ENCODE measurements around the gene MAML2.

DNA sequence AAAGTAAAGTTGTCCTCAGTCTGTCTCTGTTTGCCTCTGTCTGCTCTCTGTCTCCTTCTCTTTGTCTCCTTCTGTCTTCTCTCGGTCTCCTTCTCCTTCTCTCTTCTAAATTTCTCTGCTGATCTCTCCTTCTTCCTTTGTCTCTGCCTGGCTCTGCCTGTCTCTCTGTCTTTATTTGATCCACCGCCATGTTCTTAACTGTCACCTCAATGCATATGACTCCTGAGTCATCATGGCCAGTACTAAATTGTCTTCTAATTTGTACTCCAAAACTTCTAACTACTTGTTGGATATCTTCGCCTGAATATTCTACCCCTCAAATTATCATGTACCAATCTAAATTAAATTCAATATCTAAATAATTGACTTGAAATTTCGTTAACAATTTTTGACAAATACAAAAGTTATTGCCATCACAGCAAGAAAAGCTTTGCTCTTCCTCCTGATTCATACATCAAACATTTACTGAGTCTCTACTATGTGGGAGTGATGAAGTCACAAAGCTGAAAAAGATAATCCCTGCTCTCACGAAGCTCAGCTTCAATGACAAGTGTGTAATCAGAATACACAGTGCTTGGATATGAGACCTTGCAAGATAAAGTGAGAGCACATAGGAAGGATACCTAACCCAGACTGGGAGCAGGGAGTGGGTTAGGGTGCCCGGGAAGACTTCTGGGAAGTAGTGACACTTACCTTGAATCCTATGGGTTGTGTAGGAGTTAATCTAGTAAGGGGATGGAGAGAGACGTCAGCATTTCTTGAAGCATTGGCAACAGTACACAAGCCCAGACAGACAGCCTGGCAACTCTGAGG is 193.0 kb downstream of the MAML2 start:
- no peak for TF ChIP-seq RFX5 (IDR thresholded peaks at IDR 0.05; ENCODE audit: low read length)
- TF ChIP-seq EP300 (IDR thresholded peaks at IDR 0.05; ENCODE audit: borderline replicate concordance in 1 of 2, low read depth in 1 of 2, low read length in 1 of 2), result 0 out of 4 replicates have a peak, but pooled peaks of 1 of the 2 experiments have one; percentile 19
- TF ChIP-seq, protein P1, sequence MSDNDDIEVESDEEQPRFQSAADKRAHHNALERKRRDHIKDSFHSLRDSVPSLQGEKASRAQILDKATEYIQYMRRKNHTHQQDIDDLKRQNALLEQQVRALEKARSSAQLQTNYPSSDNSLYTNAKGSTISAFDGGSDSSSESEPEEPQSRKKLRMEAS (IDR thresholded peaks at IDR 0.05; ENCODE audit: low read depth), result 0 out of 2 replicates have a peak, but pooled peaks have one; percentile 22
- TF ChIP-seq TEAD4 (IDR thresholded peaks at IDR 0.05; ENCODE audit: borderline replicate concordance, insufficient read depth), result no peak

Data from SK-N-SH (cell line).